Measurements from ENCODE around the gene STXBP5L.

- no peak for TF ChIP-seq POLR2A (IDR thresholded peaks at IDR 0.05; ENCODE audit: extremely low read depth, insufficient read length)
- TF ChIP-seq CTCF (IDR thresholded peaks at IDR 0.05; ENCODE audit: low read depth, low read length), result no peak
- no peak for TF ChIP-seq MYC (IDR thresholded peaks at IDR 0.05; ENCODE audit: low read depth, low read length)
Observed at GRCh38 chr3:121405631-121406030, 497.6 kb downstream of the STXBP5L start.

All from NB4 (cell line).